H1 (cell line): ENCODE measurements around the gene TIGD2. TPM values are rescaled to one million over a fixed set of nuclear protein-coding genes. Genes with fewer than 3 reads are reported as not detected.

Source experiments
- CTCF ChIA-PET: fragments of 300-600 bp; sonication (Branson Sonifier 250); formaldehyde crosslinking; loops from one replicate; lab custom pipeline; 2021; ENCODE audit not compliant: partially characterized antibody; lab: Charles Lee
- POLR2A ChIA-PET: fragments of 300-600 bp; sonication (Branson Sonifier 250); formaldehyde crosslinking; loops from one replicate; lab custom pipeline; 2021; ENCODE audit warnings: inconsistent platforms; ENCODE audit not compliant: partially characterized antibody; lab: Charles Lee
- DNase-seq, 2 experiments: peaks; one replicate each; pipeline versions ENCODE4 v3.0.0 to v3.0.0-alpha.2; 2010 to 2022; ENCODE audit warnings: low spot score in 2 of 2, low read depth in 1 of 2, mixed read lengths in 1 of 2
- FAIRE-seq: peaks from 2 replicates; lab custom pipeline; 2011; peaks lifted over from hg19 to GRCh38; lab: Jason Lieb, UNC
- H2AFZ ChIP-seq: 2 replicates; pipeline ENCODE4 v1.8.1; 2012; ENCODE audit warnings: low read length, inconsistent platforms
- H2AK5ac ChIP-seq: 2 replicates; pipeline ENCODE4 v1.6.1; 2013; ENCODE audit warnings: low read depth, low read length
- H2BK120ac ChIP-seq: replicated peaks from 2 replicates; pipeline ENCODE3; 2013; ENCODE audit warnings: low read depth, low read length, inconsistent platforms
- H2BK12ac ChIP-seq: 2 replicates; pipeline ENCODE4 v1.6.1; 2013; ENCODE audit warnings: low read depth, low read length
- H2BK15ac ChIP-seq: 2 replicates; pipeline ENCODE4 v1.6.1; 2013; ENCODE audit warnings: low read length
- H2BK20ac ChIP-seq: 2 replicates; pipeline ENCODE4 v1.6.1; 2013; ENCODE audit warnings: low read length
- H2BK5ac ChIP-seq: 2 replicates; pipeline ENCODE4 v1.6.1; 2013; ENCODE audit warnings: low read depth, low read length
- H3K14ac ChIP-seq: 2 replicates; pipeline ENCODE4 v1.6.1; 2013; ENCODE audit warnings: inconsistent platforms; ENCODE audit not compliant: insufficient read length
- H3K18ac ChIP-seq: 2 replicates; pipeline ENCODE4 v1.6.1; 2013; ENCODE audit warnings: low read length; ENCODE audit errors: extremely low read depth
- H3K23ac ChIP-seq: 2 replicates; pipeline ENCODE4 v1.6.1; 2013; ENCODE audit warnings: inconsistent platforms; ENCODE audit not compliant: insufficient read length
- H3K23me2 ChIP-seq: 2 replicates; pipeline ENCODE4 v1.6.1; 2013; ENCODE audit warnings: low read depth, low read length
- H3K27ac ChIP-seq: 2 replicates; pipeline ENCODE4 v1.6.1; 2011; ENCODE audit warnings: low read depth, low read length, inconsistent platforms
- H3K27me3 ChIP-seq, 4 experiments: replicated peaks in 1 of 4; 1 replicate in 1 of 4; 2 replicates in 3 of 4; pipeline versions ENCODE4 v1.6.1 to v1.8.1; 2011 to 2013; ENCODE audit warnings: low read length in 3 of 4, mild to moderate bottlenecking in 3 of 4, inconsistent platforms in 2 of 4, mixed read lengths in 2 of 4, moderate library complexity in 1 of 4; ENCODE audit not compliant: control insufficient read depth in 3 of 4, insufficient read depth in 3 of 4; ENCODE audit errors: extremely low read depth in 1 of 4
- H3K36me3 ChIP-seq, 4 experiments: 2 replicates each; pipeline versions ENCODE4 v1.6.1 to v1.8.1; 2011 to 2013; ENCODE audit warnings: mild to moderate bottlenecking in 4 of 4, low read length in 3 of 4, moderate library complexity in 2 of 4, control low read depth in 1 of 4, inconsistent platforms in 1 of 4; ENCODE audit not compliant: insufficient read depth in 4 of 4, control insufficient read depth in 2 of 4
- H3K4ac ChIP-seq: replicated peaks from 2 replicates; pipeline ENCODE3; 2013; ENCODE audit warnings: low read length, low read depth, mixed read lengths, inconsistent platforms; ENCODE audit not compliant: insufficient read length
- H3K4me1 ChIP-seq, 4 experiments: replicated peaks in 1 of 4; 1 replicate in 1 of 4; 2 replicates in 3 of 4; pipeline versions ENCODE4 v1.6.1 to v1.8.1; 2011 to 2013; ENCODE audit warnings: low read length in 3 of 4, inconsistent platforms in 2 of 4, mixed read lengths in 1 of 4; ENCODE audit not compliant: insufficient read depth in 4 of 4, control insufficient read depth in 3 of 4
- H3K4me2 ChIP-seq, 2 experiments: 2 replicates each; pipeline versions ENCODE4 v1.6.1 to v1.8.1; 2011 to 2013; ENCODE audit warnings: low read depth in 2 of 2, low read length in 2 of 2, control low read depth in 1 of 2, inconsistent platforms in 1 of 2, mild to moderate bottlenecking in 1 of 2; ENCODE audit not compliant: insufficient read depth in 1 of 2
- H3K4me3 ChIP-seq, 4 experiments: fragments of 200-600, 300-600 bp in 1 of 4; sonication (generic), shearing (Covaris generic), sonication (Bioruptor Twin) in 1 of 4; 2 replicates each; pipeline versions ENCODE4 v1.5.1 to v1.8.1; 2011 to 2016; ENCODE audit warnings: low read length in 4 of 4, low read depth in 3 of 4, control low read depth in 2 of 4, inconsistent platforms in 2 of 4, mild to moderate bottlenecking in 2 of 4, mixed read lengths in 1 of 4, moderate library complexity in 1 of 4; ENCODE audit not compliant: insufficient read depth in 2 of 4; ENCODE audit errors: extremely low read depth in 1 of 4
- H3K56ac ChIP-seq: replicated peaks from 2 replicates; pipeline ENCODE3; 2013; ENCODE audit warnings: low read depth, mild to moderate bottlenecking, mixed read lengths, low read length, inconsistent platforms; ENCODE audit not compliant: insufficient read length
- H3K79me1 ChIP-seq: 2 replicates; pipeline ENCODE4 v1.6.1; 2013; ENCODE audit warnings: low read depth, low read length, control low read depth
- H3K79me2 ChIP-seq, 2 experiments: 2 replicates each; pipeline versions ENCODE4 v1.6.1 to v1.8.1; 2012 to 2013; ENCODE audit warnings: low read length in 2 of 2, mild to moderate bottlenecking in 2 of 2, inconsistent platforms in 1 of 2; ENCODE audit not compliant: insufficient read depth in 2 of 2, control insufficient read depth in 1 of 2
- H3K9ac ChIP-seq, 4 experiments: replicated peaks in 1 of 4; 1 replicate in 1 of 4; 2 replicates in 3 of 4; pipeline versions ENCODE4 v1.6.1 to v1.8.1; 2011 to 2013; ENCODE audit warnings: low read depth in 3 of 4, low read length in 3 of 4, control low read depth in 2 of 4, mild to moderate bottlenecking in 2 of 4, moderate library complexity in 2 of 4, inconsistent platforms in 1 of 4; ENCODE audit errors: extremely low read depth in 1 of 4
- H3K9me3 ChIP-seq, 2 experiments: 2 replicates each; pipeline versions ENCODE4 v1.6.1 to v1.8.1; 2012 to 2013; ENCODE audit warnings: mild to moderate bottlenecking in 2 of 2, moderate library complexity in 2 of 2, control low read depth in 1 of 2, inconsistent platforms in 1 of 2, low read depth in 1 of 2, low read length in 1 of 2, mixed read lengths in 1 of 2; ENCODE audit not compliant: insufficient read depth in 2 of 2
- H4K20me1 ChIP-seq, 2 experiments: replicated peaks in 1 of 2; 2 replicates each; pipeline versions ENCODE3 to v1.8.1; 2011 to 2013; ENCODE audit warnings: inconsistent platforms in 2 of 2, low read length in 2 of 2, mild to moderate bottlenecking in 1 of 2; ENCODE audit not compliant: insufficient read depth in 2 of 2, control insufficient read depth in 1 of 2
- H4K5ac ChIP-seq: 2 replicates; pipeline ENCODE4 v1.6.1; 2013; ENCODE audit warnings: low read length, low read depth, mixed read lengths, inconsistent platforms; ENCODE audit not compliant: insufficient read length
- H4K8ac ChIP-seq: 2 replicates; pipeline ENCODE4 v1.8.0; 2013; ENCODE audit warnings: mild to moderate bottlenecking, moderate library complexity, low read length, inconsistent platforms; ENCODE audit not compliant: insufficient read depth; ENCODE audit errors: extremely low read depth
- H4K91ac ChIP-seq: replicated peaks from 2 replicates; pipeline ENCODE3; 2013; ENCODE audit warnings: low read length, mixed read lengths, inconsistent platforms; ENCODE audit not compliant: insufficient read length
- CBX5 ChIP-seq: fragments of 300-800, 300-1000 bp; sonication (generic); IDR thresholded peaks from 2 replicates; pipeline ENCODE4 v1.7.1; 2016; ENCODE audit warnings: antibody characterized with exemption, low read length, low read depth
- CHD1 ChIP-seq: IDR thresholded peaks from 2 replicates; pipeline ENCODE4 v1.6.1; 2012; ENCODE audit warnings: low read depth, low read length, improper control_type of control experiment
- EP300 ChIP-seq, 2 experiments: IDR thresholded peaks; 1 replicate in 1 of 2; 2 replicates in 1 of 2; pipeline ENCODE4 v1.6.1; 2011 to 2012; ENCODE audit warnings: low read depth in 2 of 2, low read length in 2 of 2, mild to moderate bottlenecking in 2 of 2, borderline replicate concordance in 1 of 2, inconsistent platforms in 1 of 2, moderate library complexity in 1 of 2
- JUND ChIP-seq: IDR thresholded peaks from 2 replicates; pipeline ENCODE4 v1.6.1; 2011; ENCODE audit warnings: mild to moderate bottlenecking, improper control_type of control experiment, low read length
- KDM5A ChIP-seq: fragments of 200-600 bp; IDR thresholded peaks from 2 replicates; pipeline ENCODE4 v1.7.1; 2012; ENCODE audit warnings: mild to moderate bottlenecking, low read length, inconsistent platforms, mixed read lengths
- MAFK ChIP-seq: IDR thresholded peaks from 2 replicates; pipeline ENCODE4 v1.6.1; 2012; ENCODE audit warnings: low read depth, mild to moderate bottlenecking, improper control_type of control experiment, low read length
- POLR2A ChIP-seq, 2 experiments: IDR thresholded peaks; 1 replicate in 1 of 2; 2 replicates in 1 of 2; pipeline ENCODE4 v1.6.1; 2011; ENCODE audit warnings: low read depth in 2 of 2, low read length in 2 of 2, mild to moderate bottlenecking in 2 of 2; ENCODE audit errors: control extremely low read depth in 1 of 2
- POLR2AphosphoS5 ChIP-seq: IDR thresholded peaks from 2 replicates; pipeline ENCODE4 v1.6.1; 2011; ENCODE audit warnings: low read depth, low read length
- SAP30 ChIP-seq: fragments of 300-600 bp; sonication (generic); IDR thresholded peaks from 2 replicates; pipeline ENCODE4 v1.7.1; 2012; ENCODE audit warnings: low read length, moderate library complexity, mild to moderate bottlenecking, inconsistent platforms; ENCODE audit not compliant: insufficient read depth, insufficient replicate concordance
- SIN3A ChIP-seq, 2 experiments: IDR thresholded peaks in 1 of 2; conservative IDR thresholded peaks in 1 of 2; 2 replicates each; pipeline ENCODE4 v1.6.1; 2011 to 2012; ENCODE audit warnings: low read length in 2 of 2, improper control_type of control experiment in 1 of 2, low read depth in 1 of 2, mild to moderate bottlenecking in 1 of 2
- SRF ChIP-seq: IDR thresholded peaks from 2 replicates; pipeline ENCODE4 v1.6.1; 2011; ENCODE audit warnings: mild to moderate bottlenecking, low read depth, low read length, moderate library complexity
- SUZ12 ChIP-seq: fragments of 200-600 bp; sonication (generic); IDR thresholded peaks from 2 replicates; pipeline ENCODE4 v1.6.1; 2012; ENCODE audit warnings: mild to moderate bottlenecking, inconsistent platforms, low read length, moderate library complexity, mixed read lengths
- TBP ChIP-seq: IDR thresholded peaks from 2 replicates; pipeline ENCODE4 v1.6.1; 2011; ENCODE audit warnings: low read depth, low read length, improper control_type of control experiment
- YY1 ChIP-seq: IDR thresholded peaks from 2 replicates; pipeline ENCODE4 v1.6.1; 2011; ENCODE audit warnings: low read depth, mild to moderate bottlenecking, low read length
- WGBS, 2 experiments: shearing (Covaris generic) in 1 of 2; methylation state at CpG; one replicate each; pipeline versions ENCODE4 v1.1.6 to v1.1.7; 2013 to 2015; ENCODE audit warnings: low lambda C conversion rate in 2 of 2, mixed read lengths in 2 of 2, inconsistent platforms in 1 of 2, low coverage in 1 of 2, missing lambda C conversion rate in 1 of 2; ENCODE audit not compliant: insufficient replicate concordance in 2 of 2, insufficient coverage in 1 of 2, insufficient read length in 1 of 2; ENCODE audit errors: extremely low coverage in 1 of 2, missing lambda C conversion rate in 1 of 2; 5-methylcytosine and 5-hydroxymethylcytosine counted together
- polyA plus RNA-seq, 7 experiments: library from polyadenylated mRNA; depleted of rRNA in 3 of 7; stranded (reverse) in 5 of 7; unstranded in 2 of 7; fragments of >200 nt in 5 of 7; fragments of 200-250 nt in 2 of 7; gene quantifications; 1 replicate in 5 of 7; 2 replicates in 1 of 7; 4 replicates in 1 of 7; pipeline versions ENCODE4 v1.2.1 to v1.2.3, GENCODE V29; 2011 to 2013; ENCODE audit warnings: missing spikeins in 2 of 7, mixed read lengths in 2 of 7
- total RNA-seq: library from RNA; stranded (reverse); fragmentation: NEBNext Ultra II Directional; extraction: Animal tissue kit (Norgen Biotek cat#: 25700); gene quantifications from 2 replicates; pipeline ENCODE4 v1.2.1, GENCODE V29; 2021

TIGD2 gene
- total and polyA plus RNA-seq, 2 of the 8 experiments (the other 6 are each of a cell fraction or from before 2014, with no cell fraction given) = 2.4 to 5.7 TPM

DNA sequence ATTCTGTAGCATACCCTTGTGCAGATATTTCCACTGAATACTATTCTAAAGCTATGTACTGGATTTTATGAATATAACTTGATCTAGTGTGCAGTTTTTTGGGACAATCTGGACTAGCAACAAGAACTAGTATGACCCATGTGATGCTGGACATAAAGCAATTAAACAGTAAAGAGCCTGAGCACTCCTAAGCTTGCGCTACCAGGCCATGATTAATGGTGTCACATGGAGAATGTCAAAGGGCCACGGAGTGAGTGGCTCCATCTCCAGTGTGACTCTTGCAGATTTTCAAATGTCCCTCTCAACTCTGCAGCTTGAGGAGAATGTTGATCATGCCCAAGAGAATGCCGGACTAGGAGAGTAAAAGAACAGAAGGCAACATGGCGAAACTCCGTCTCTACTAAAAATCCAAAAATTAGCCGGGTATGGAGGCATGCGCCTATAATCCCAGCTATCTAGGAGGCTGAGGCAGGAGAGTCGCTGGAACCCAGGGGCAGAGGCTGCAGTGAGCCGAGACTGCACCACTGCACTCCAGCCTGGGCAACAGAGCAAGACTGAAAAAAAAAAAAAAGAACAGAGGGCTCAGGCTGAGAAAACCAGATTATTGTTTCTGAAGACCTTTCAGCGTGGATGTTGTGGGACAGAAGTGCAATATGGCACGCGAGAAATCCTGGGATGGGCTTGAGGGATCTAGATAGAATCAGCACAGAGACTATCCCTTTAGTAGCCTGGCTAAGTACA lies 45.0 kb downstream of the TIGD2 start:
- Histone ChIP-seq H3K79me1 (no peaks in the 10 kb centered on the region), H3K79me2 (no peaks in the 10 kb centered on the region), H3K9me3 (no peaks in the 10 kb centered on the region), H2BK12ac (no peak overlapping the region), H3K4me3 (no peak overlapping the region), H2BK5ac (no peak overlapping the region), H3K56ac (no peak overlapping the region), H4K91ac (no peak overlapping the region), H2AFZ (no peak overlapping the region), H4K5ac (no peak overlapping the region), H3K27me3 (no peaks in the 10 kb centered on the region), H3K23ac (no peak overlapping the region), H2BK120ac (no peak overlapping the region), H3K4ac (no peak overlapping the region), H3K18ac (no peak overlapping the region), H4K8ac (no peak overlapping the region), H3K14ac (no peak overlapping the region), H3K27ac (no peak overlapping the region), H4K20me1 (no peaks in the 10 kb centered on the region), H2BK20ac (no peak overlapping the region), H3K9ac (no peak overlapping the region), H3K36me3 (no peaks in the 10 kb centered on the region), H2AK5ac (no peak overlapping the region), H3K4me2 (no peak overlapping the region), H2BK15ac (no peak overlapping the region), H3K23me2 (no peaks in the 10 kb centered on the region), H3K4me1 (0 out of 7 replicates have a peak, but pooled peaks cover 0 to 3% (median 0%) of the 10 kb centered on the region in 4 experiments)
- FAIRE-seq (no peak), DNase-seq (no peak)
- ChIA-PET POLR2A (no interaction called here), CTCF (interaction anchor here (1.4 kb wide), 1 partner anchor 16 kb away, joined by 5 read pairs; no protein-coding TSS in a partner anchor)
- 87% methylated on average over 12 of the region's 12 CpGs; no CpG with 5 or more reads in 1 of the 2 experiments for WGBS, 2 experiments
- TF ChIP-seq POLR2A (IDR thresholded peaks at IDR 0.05; ENCODE audit: control extremely low read depth in 1 of 2, low read depth in 2 of 2, low read length in 2 of 2) (no peak), SIN3A (conservative IDR thresholded peaks at IDR 0.05 in 1 of 2, IDR thresholded peaks at IDR 0.05 in 1 of 2; ENCODE audit: low read depth in 1 of 2, low read length in 2 of 2) (no peak), SUZ12 (no peak), YY1 (no peak), JUND (no peak), CHD1 (no peak), TBP (no peak), MAFK (no peak), EP300 (IDR thresholded peaks at IDR 0.05; ENCODE audit: borderline replicate concordance in 1 of 2, low read depth in 2 of 2, low read length in 2 of 2) (no peak), KDM5A (no peak), POLR2AphosphoS5 (no peak), CBX5 (no peak), SAP30 (no peak), SRF (no peak)
